GM19043 (cell line): ENCODE measurements around the gene ARHGAP4.

Experiments
- ATAC-seq: cut with Tn5 transposase; IDR thresholded peaks from one replicate; pipeline ENCODE4 v1.9.1; 2021; ENCODE audit warnings: low read depth; ENCODE audit not compliant: unreplicated experiment

Gene ARHGAP4

DNA sequence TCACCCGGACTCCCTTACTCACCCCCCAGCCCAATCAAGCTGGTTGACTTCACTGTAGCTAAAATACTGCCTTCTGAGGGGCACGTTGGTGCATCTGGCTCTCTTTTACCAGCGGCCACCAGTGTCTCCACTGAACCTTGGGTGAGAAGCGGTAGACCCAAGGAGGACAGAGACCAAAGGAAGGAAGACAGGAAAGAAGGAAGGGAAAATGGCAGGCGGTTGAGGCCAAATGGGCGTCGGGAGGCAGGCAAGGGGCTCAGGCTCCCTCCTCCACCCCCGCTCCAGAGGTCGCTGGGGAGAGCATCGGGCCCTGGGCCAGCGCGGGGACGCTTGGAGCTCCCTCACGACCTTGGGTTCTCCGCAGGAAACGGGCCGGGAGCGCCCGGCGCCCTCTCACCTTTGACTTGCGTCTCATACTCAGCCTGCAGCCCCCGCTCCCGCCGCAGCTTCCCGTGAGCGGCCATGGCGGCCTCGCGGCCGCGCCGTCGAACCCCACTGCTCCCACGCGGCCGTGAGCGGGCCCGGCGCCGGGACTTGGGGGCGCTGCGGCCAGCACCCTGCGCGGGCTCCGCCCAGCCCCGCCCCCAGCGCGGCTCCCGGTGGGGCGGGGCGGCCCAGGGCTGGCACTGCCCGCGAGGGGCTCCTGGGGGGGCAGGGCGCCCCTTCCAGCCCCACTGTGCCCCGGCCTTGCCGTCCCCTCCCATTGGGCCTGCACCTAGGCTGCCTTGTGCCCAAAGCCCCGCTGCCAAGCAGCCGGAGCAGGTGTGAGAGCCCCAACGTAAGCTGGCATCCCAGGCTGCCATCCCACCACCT is at the start of gene ARHGAP4:
Gene ARHGAP4, minus strand, starts transcription at position 526 of the 813 bp plus-strand sequence. Its CDS starts 62 bp downstream, at position 464.
- no peak for ATAC-seq

DNA sequence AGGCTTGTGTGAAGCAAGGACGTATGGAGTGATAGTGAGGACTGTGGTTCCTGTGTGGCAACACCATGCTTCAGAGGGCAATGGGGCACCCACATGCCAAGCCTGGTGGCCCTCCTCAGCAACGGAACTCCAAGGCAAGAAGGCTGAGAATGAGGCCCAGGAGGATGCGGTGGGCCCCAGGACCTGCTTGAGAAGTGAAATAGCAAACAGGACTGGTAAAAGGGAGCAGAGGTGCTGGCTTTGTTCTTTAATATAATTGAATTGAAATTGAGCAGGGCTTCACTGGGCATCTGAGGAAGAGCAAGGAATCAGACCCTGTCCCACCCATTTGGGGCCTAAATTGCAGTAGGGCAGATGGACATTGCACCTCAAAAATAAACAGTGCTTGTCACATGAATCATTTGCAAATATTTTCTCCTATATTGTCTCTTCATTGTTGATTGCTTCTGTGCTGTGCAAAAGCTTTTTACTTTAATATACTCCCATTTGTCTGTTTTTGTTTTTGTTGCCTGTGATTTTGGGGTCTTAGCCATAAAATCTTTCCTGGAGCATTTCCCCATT is 48.7 kb upstream of the ARHGAP4 start:
- ATAC-seq = no peak

DNA sequence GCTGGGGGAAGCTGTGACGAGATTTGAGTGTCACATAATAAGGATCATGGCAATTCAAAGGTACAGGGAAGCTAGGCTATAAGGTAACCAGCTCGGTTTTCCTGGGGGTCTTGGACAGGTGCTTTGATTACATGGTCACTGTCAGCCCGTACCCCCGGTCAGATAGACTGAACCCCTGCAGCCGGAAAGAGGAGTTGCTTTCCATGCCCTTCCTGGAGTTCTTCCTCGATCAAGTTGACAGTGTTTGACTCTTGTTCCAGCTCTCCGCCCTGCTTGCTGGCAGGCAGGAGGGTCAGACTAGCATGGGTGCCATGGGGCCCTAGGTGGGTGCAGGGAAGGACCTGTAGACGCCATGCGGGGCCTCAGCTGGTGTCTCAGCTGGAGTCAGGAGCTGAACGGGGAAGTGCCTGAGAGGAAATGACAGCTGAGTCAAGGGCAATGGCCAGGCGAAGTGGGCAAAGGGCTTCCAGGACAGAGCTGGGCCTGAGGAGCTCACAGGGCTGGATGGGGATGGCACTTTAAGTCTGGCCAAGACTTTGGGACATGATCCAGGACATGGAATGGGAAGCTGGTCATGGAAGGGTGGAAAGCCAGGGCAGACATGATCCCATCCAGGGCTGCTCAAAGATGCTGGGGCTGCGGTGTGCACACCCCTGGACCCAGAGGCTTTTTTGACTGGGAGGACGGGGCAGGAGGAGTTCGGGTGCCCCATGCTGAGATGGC is 48.1 kb upstream of the ARHGAP4 start:
- ATAC-seq = no peak

DNA sequence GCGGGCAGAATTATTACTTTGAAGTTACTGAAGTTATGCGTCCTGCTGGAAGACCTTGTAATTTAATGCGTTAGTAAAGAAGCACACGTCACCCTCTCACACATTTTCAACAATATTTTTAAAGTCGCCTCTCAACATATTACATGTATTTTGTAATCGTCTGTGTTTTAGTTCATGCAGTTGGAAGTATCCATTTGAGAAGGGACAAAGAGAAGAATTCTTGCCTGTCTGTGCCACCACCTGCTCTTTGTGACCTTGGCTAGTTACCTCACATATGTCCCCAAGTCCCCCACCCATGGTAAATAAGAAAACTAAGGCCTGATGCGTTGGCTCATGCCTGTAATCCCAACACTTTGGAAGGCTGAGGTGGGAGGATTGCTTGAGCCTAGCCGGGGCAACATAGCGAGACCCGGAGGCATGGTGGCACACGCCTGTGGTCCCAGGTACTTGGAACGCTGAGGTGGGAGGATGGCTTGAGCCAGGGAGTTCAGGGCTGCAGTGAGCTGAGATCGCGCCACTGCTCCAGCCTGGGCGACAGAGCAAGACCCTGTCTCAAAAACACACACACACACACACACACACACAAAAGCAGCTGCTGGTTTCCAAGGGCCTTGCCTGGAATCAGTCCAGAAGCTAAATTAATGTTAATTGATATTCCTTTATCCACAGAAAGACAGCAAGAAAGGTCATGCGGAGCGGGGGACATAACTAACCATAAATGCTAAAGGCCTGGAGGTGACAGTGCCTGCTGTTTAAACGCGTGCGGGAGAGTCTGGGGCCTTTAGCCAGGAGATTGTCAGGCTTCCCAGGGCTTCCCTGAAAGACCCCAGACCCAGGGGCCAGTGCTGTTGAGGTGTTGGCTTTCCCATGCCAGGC is 47.3 kb upstream of the ARHGAP4 start:
- no peak for ATAC-seq

DNA sequence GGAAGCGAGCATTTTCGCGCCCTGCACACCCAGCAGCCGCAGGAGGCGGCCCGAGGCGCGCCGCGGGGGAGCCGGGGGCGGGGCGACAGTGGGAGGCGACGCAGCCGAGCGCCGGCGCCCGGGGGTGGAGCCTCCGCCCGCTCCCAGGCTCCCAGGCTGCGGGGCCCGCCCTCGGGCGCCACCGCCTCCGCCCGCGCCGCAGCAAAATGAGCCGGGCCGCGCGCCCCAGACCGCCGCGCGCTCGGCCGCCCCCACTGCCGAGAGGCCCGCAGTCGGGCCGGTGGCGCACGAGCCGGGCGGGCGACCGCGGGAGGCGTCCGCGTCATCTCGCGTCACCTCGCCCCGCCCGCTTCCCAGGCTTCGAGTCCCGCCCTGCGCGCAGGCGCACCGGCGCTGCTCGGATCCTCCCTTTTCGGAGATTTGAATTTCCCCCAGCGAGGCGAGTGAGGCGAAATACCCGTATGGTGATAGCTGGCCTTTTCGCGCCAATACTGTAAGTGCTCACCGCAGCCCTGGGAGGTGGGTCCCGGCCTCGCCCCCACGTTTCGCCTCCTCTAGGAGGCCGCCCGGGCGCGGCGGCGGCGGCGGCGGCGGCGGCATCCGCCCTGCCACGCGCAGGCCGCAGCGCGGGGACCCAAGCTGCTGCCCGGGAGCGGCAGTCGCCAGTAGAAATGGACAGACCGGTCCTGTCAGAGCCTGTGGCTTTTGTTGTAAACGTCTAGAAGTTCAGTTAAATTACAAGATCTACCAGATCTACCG is 46.5 kb upstream of the ARHGAP4 start, which contains the start of gene TMEM187:
Gene TMEM187, plus strand, starts transcription at position 387 of the 759 bp plus-strand sequence. CDS start 9,309 bp downstream, outside the sequence.
- peak; percentile 41 for ATAC-seq

DNA sequence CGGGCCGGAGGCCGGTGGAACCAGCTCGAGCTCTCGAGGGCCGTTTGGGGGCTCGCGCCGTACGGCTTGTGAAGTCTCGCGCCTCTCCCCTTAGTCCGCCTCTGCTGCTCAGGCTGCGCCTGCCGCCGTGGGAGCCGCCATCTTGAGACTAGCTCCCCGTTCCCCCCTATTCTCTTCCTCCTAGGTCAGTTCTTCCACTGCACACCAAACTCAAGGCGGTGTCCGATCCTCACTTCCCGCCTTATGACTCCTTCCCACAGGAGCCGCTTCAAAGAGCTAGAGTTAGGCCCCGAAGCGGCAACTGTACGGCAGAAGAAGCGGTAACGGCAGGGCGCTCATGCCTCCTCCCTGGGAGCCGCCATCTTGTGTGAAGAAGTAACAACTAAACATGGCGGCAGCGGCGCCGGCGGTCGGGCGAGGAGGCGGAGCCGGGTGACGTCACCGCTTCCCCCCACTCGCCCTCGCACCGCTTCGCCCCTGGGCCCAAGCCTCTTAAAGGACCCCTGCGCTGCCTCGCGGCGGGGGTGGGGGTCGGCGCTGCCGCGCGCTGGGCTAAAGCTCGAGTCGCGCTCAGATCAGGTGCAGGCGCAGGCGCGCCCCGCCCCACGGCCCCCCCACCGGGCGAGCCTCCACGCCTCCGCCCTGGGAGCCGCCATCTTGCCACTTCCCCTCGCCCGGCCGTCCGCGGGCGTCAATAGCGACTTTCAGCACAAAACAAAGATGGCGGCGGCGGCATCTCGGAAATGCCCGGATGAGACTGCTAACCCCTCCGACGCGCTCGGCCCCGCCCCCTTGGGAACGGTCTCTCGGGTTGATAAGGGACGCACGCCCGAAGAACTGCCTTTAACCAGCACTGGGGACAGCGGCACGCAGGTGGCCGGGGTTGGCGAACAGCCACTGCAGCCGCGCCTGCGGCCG is 45.6 kb upstream of the ARHGAP4 start, which contains the start of gene HCFC1:
Gene HCFC1, minus strand, starts transcription at position 369 of the 918 bp plus-strand sequence. CDS start 978 bp downstream, outside the sequence.
- peak; percentile 31 for ATAC-seq

DNA sequence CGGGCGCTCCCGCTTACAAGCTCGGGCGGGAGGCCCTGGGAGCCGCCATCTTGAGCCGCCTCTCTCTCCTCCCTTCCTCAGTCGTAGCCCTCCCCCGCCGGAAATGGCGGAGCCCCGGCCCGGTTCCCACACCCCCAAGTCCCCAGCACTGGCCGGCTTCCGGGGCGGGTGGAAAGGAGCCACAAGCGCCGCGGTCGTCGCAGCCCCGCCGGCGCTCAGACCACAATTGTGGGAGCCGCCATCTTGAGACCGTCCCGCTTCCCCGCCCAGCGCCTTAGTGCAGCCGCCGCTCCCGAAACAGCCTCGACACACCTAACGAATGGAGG is 45.0 kb upstream of the ARHGAP4 start:
- peak; percentile 29 for ATAC-seq

DNA sequence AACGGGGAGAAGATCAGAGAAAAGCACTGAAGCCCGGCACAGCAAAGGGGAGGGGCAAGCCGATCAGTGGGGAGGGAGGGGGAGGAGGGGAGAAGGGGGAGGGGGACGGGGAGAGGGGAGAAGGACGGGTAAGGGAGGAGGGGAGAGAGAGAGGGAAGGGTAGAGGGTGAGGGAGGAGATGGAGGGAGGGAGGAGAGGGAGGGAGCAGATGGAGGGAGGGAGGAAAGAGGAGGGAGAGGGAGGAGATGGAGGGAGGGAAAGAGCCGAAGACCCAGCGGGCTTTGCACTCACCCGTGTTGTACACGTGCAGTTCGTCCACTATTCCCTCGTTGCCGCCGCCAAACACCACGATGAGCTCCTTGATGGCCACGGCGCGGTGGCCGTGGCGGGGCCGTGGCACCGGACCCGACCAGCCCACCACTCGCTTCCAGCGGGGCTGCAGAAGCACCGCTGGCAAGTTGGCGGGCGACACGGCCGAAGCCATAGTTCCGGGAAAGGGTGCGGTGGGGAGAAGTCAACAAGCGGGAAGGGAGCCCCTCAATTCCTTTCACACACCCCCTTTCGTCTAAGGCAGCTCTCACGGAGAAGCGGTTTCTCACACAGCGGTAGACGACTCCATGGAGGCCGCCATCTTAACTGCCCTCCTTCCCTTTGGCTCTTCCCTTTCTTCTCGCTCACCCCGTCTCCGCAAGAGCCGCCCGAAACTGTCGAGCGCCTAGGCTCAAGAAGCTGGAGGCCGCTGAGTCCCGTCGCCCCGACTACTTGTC is 44.5 kb upstream of the ARHGAP4 start:
- no peak for ATAC-seq

DNA sequence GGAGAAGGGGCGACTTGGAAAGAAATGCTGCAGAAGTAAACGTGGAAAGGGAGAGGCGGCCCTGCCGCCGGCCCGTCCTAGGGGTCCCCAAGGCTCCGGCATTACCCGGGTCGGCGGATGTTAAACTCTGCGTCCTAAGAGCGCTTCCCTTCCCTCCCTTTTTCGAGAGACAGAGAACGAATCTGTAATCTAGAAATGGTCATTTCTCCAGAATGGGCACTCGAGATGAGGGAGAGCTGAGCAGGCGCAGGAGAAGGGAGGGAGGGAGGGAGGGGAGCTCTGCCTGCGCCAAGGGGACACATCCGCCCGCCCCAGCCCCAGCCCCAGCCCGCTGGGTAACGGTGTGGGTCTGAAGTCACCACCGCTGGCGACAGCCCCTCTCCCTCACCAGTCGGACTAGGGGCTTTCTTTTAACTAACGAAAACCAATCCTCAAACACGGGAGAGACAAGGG is 43.9 kb upstream of the ARHGAP4 start:
- ATAC-seq = no peak

DNA sequence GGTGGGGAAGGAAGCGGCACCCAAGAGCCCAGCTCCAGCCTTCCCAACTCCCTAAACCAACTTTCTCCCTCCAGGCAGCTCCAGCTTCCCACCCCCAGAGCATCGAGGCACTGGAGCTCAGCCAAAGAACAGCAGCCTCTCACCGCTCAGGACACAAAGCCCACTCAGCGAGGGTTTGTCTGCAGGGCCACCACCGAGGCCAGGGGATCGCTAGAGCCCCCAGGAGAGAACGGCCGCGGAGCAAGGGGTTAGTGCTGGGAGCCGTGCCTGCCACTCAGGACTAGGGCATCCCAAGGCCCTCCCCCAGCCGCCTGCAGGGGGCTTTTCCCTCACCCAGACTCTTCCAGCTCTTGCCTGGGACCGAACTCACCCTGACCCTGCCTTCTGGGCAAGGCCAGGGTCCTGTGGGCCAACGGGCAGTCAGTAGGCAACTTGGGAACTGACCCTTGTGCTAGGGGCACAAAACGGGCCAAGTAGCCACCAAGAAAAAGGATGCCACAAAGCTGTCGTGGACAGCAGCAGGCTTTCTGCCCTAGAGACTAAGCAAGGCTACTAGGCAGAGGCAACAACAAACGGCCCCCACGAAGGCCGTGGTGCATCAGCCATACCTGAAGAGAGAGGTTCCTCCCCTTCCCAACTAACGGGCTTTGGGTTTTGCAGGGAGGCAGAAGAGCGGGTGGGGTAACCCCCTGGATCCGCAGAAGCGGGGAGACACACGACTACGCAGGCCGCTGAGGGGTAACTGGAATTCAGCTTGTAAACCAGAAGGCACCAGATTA is 43.2 kb upstream of the ARHGAP4 start:
- ATAC-seq = no peak

DNA sequence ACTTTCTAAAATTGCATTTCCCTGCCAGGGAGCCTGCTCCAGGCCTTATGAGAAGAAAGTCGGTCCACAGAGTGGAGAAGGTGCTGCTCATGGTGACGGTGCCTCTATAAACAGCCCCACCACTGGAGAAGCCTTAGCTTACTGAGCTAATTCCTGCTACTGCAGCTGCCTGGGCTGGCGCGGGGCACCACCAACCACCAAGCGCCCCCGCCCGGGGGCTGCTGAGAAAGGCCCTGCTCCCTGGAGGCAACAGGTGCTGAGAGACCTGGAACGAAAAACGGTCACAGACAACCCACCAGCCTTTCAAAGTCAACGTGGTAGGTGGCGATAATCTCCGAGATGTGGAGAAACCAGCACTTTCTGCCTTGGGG is 42.7 kb upstream of the ARHGAP4 start:
- no peak for ATAC-seq

DNA sequence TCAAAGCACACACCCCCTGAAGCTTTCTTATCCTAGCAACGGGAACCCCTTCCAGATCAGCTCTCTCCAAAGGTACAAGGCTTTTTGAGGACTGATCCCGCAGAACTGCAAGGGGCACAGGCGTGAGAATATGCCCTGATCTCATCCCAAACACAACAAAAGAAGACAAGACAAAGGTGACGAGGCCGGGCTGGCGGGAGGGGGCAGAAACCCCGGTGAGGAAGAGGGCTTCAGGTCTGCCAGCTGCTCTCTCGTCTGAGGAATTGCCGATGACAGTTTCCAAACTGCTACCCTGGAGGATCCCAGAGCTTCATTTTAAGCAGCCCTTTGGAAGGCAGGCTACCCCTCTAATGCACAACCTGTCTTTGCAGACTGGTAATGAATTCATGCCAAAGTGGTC is 42.2 kb upstream of the ARHGAP4 start:
- ATAC-seq = no peak

DNA sequence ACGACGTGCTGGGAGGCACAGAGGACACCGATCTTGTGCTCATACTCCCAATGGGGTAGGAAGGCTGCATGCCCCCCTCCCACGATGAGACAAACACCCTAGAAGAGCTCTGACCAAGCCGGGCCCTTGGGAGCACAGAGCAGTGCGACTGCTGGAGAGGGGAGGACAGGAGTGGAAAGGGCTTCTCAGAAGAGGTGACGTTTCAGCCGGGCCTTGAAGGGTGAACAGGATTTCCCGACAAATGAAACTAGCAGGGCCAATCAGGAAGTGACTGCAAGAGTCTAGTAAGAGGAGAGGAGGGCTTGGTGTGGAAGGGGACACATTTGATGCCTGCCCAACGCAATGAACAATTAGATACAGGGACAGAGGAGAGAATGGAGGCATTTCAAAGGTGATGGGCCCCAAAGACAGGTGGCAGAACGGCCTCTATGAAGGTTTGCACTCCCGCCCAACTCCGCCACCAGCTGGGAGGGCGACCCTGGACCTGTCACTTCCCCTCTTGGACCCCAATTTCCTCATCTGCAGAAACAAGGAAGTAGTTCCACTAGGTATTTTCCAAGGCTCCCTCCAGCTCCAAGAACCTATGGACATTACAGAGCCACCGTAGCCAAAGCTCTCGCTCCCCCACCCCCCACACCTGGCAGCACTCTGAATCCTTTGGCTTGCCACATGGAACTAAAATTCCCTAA is 41.6 kb upstream of the ARHGAP4 start:
- ATAC-seq = no peak

DNA sequence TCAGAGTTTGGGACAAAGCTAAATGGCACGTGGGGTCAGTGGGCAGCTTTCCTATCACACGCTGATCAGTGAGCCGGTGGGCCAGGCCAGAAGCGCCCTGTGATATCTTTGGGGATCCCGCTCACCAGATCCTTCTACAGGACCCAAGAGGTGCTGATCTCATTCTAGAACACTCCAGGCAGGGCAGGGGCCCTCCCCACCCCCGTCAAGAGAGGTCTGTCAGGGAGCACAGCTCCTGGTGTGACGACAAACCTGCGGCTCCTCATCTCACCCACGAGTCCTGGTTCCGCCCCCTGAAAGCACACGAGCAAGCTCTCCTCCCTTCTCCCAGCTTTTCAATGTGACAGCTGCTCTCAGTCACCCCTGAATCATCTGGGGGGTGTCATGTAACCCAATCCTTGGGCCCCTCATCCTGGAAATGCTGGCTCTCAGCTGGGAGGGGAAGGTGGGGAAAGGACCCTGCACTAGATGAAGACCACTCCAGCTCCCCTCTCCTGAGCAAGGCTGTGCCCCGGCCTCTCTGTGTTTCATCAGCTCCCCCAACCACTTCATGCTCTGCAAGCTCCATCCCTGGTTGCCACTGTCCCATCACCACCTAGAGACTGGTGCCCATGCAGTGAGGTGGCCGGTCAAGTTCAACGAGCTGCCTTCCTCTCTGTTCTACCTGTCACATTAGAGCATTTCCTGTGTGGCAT is 40.9 kb upstream of the ARHGAP4 start:
- ATAC-seq = no peak

DNA sequence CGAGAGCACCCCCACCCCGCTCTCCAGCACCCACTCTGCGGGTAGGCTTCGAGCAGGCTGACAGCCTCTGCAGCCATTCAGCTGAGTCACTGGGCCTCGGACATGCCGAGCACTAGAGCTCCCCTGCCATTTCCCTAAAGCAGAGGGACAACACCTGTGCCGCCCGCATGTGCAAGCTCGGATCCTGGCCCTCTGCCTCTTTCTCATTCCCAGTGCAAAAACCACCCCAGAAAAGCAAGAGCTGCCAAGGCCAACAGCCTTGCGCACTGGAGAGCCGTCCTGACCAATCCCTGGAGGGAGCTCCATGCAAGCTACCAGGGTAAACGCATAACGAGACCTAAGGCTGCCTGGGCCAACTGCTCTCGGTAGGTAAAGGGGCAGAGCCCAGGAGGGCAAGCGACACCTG is 40.2 kb upstream of the ARHGAP4 start:
- ATAC-seq = no peak

DNA sequence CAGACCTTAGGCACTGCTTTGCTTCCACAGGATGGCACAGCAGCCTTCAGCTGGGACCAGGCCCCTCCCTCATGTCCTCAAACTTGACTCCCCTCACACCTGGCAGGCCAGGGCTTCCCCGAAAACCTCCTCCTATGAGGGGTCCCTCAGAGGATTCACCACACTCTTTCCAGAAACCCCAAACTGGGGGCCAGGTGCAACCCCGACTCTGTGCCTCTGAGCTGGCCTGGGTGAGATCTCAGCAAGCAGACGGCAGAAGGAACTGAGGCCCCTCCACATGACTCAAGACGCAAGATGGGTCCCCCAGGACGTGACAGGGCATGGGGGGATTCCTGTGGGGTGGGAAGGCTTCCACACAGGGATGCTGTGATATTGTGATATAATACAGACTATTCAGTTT is 39.3 kb upstream of the ARHGAP4 start:
- ATAC-seq = no peak
